GM19372 (cell line): ENCODE measurements around the gene CABCOCO1.
A peak's percentile ranks its signal among the peaks of the same experiment; 100 is the strongest.

Experiments
- ATAC-seq: cut with Tn5 transposase; IDR thresholded peaks from one replicate; pipeline ENCODE4 v1.9.1; 2021; ENCODE audit warnings: mild to moderate bottlenecking, low read depth, moderate library complexity; ENCODE audit not compliant: unreplicated experiment

CABCOCO1 gene

GRCh38 chr10:61779950-61780659 lies 117.4 kb downstream of the CABCOCO1 start:
- ATAC-seq, result no peak

- no peak for ATAC-seq
These were observed 118.0 kb downstream of the CABCOCO1 start for GRCh38 chr10:61780732-61781131.

GRCh38 chr10:61781969-61782403 lies 119.3 kb downstream of the CABCOCO1 start:
- no peak for ATAC-seq

- ATAC-seq, result no peak
These were observed 121.8 kb downstream of the CABCOCO1 start for GRCh38 chr10:61784354-61785133.

GRCh38 chr10:61785473-61786105 lies 122.9 kb downstream of the CABCOCO1 start:
- ATAC-seq, result no peak

- peak; percentile 94 for ATAC-seq
These were observed 124.0 kb downstream of the CABCOCO1 start for GRCh38 chr10:61786728-61787127.

GRCh38 chr10:61787170-61787569 lies 124.4 kb downstream of the CABCOCO1 start:
- no peak for ATAC-seq

GRCh38 chr10:61789031-61789430 lies 126.3 kb downstream of the CABCOCO1 start:
- no peak for ATAC-seq

- no peak for ATAC-seq
These were observed 128.5 kb downstream of the CABCOCO1 start for GRCh38 chr10:61791216-61791615.

GRCh38 chr10:61792097-61792716 lies 129.5 kb downstream of the CABCOCO1 start:
- ATAC-seq, result no peak

- ATAC-seq, result no peak
These were observed 130.2 kb downstream of the CABCOCO1 start for GRCh38 chr10:61792921-61793320.

GRCh38 chr10:61793760-61794703 lies 131.3 kb downstream of the CABCOCO1 start:
- ATAC-seq, result no peak

- no peak for ATAC-seq
These were observed 132.4 kb downstream of the CABCOCO1 start for GRCh38 chr10:61795147-61795546.

GRCh38 chr10:61795551-61795950 lies 132.8 kb downstream of the CABCOCO1 start:
- ATAC-seq, result peak; percentile 54

GRCh38 chr10:61796785-61797184 lies 134.1 kb downstream of the CABCOCO1 start:
- no peak for ATAC-seq

- no peak for ATAC-seq
These were observed 134.8 kb downstream of the CABCOCO1 start for GRCh38 chr10:61797304-61798153.

- no peak for ATAC-seq
These were observed 136.0 kb downstream of the CABCOCO1 start for GRCh38 chr10:61798713-61799112.

GRCh38 chr10:61801484-61801883 lies 138.8 kb downstream of the CABCOCO1 start:
- no peak for ATAC-seq

- ATAC-seq, result no peak
These were observed 140.5 kb downstream of the CABCOCO1 start for GRCh38 chr10:61803269-61803668.
